ENCODE results near the gene NOC4L. TPM values are rescaled to one million over a fixed set of nuclear protein-coding genes. Genes with fewer than 3 reads are reported as not detected.
A peak's percentile ranks its signal among the peaks of the same experiment; 100 is the strongest.

NOC4L gene
- polyA plus RNA-seq, 3 donors = 7.3 to 18.0 (median 17.9) TPM

DNA sequence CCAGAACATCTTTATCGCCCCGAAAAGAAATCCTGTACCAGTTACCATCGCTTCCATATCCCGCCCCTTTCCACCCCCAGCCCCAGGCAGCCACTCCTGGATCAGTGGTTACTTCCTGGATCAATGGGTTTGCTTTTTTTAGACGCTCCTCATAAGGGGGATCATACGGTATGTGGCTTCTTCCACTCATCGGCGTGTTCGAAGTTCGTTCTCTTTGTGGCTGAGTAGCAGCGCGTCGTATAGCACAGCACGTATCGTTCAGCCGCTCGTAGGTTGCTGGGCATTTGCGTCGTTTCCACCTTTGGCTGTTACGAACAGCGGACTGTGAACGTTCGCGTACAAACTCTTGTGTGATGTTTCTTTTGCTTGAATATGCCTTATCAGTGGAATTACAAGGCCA lies 1.8 kb downstream of the NOC4L start:
- Histone ChIP-seq H2AFZ (ENCODE audit: insufficient read depth, low read depth, low read length, poor library complexity, severe bottlenecking) (no peak overlapping the region), H4K20me1 (ENCODE audit: insufficient read depth, low read length) (no peaks in the 10 kb centered on the region), H3K27ac (ENCODE audit: low read depth in 1 of 2, low read length in 2 of 2) (no peak overlapping the region), H3K36me3 (replicated peaks in 1 of 2; ENCODE audit: control insufficient read depth in 1 of 2, insufficient read depth in 2 of 2, low read length in 2 of 2) (peaks cover 26 to 41% of the 10 kb centered on the region in 2 donors), H3K79me2 (ENCODE audit: insufficient read depth, low read length) (peaks cover 28% of the 10 kb centered on the region), H3K4me2 (replicated peaks; ENCODE audit: extremely low read depth, low read length, poor library complexity, severe bottlenecking) (no peak overlapping the region), H3K4me3 (replicated peaks in 1 of 3; ENCODE audit: low read depth in 2 of 3, low read length in 3 of 3) (no peak overlapping the region), H3K9me3 (replicated peaks in 1 of 2; ENCODE audit: control insufficient read depth in 1 of 2, insufficient read depth in 1 of 2, low read length in 2 of 2) (no peaks in the 10 kb centered on the region), H3K9ac (ENCODE audit: insufficient read depth, low read length, poor library complexity, severe bottlenecking) (no peak overlapping the region), H3K4me1 (ENCODE audit: control insufficient read depth in 1 of 2, insufficient read depth in 2 of 2, low read length in 2 of 2) (peaks cover 16 to 24% of the 10 kb centered on the region in 2 donors), H3K27me3 (ENCODE audit: control insufficient read depth in 2 of 2, insufficient read depth in 2 of 2, low read length in 2 of 2) (no peaks in the 10 kb centered on the region)
- Mint-ChIP-seq H3K4me1 (peaks cover 21% of the 10 kb centered on the region), H3K36me3 (peaks cover 23 to 41% of the 10 kb centered on the region in 2 donors), H3K4me3 (no peak overlapping the region), H3K27ac (peak overlapping the region in 3 of 7 donors; percentile 1 to 61 (median 60)), H3K27me3 (ENCODE audit: low read depth in 3 of 3) (peaks cover 0 to 3% (median 0%) of the 10 kb centered on the region in 3 donors), H3K9me3 (peaks cover 0 to 3% (median 0%) of the 10 kb centered on the region in 7 donors)
- DNase-seq = no peak
- TF ChIP-seq, protein P1, sequence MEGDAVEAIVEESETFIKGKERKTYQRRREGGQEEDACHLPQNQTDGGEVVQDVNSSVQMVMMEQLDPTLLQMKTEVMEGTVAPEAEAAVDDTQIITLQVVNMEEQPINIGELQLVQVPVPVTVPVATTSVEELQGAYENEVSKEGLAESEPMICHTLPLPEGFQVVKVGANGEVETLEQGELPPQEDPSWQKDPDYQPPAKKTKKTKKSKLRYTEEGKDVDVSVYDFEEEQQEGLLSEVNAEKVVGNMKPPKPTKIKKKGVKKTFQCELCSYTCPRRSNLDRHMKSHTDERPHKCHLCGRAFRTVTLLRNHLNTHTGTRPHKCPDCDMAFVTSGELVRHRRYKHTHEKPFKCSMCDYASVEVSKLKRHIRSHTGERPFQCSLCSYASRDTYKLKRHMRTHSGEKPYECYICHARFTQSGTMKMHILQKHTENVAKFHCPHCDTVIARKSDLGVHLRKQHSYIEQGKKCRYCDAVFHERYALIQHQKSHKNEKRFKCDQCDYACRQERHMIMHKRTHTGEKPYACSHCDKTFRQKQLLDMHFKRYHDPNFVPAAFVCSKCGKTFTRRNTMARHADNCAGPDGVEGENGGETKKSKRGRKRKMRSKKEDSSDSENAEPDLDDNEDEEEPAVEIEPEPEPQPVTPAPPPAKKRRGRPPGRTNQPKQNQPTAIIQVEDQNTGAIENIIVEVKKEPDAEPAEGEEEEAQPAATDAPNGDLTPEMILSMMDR (IDR thresholded peaks at IDR 0.05) = no peak
- intact Hi-C loops (cut with micrococcal nuclease) = loop anchor here in 1 of 2 donors (10.0 kb wide), 1 partner anchor 349 kb away; the partner anchor contains the start of gene FBRSL1
- 97% methylated on average over 19 of the region's 24 CpGs for WGBS (ENCODE audit: insufficient coverage)

DNA sequence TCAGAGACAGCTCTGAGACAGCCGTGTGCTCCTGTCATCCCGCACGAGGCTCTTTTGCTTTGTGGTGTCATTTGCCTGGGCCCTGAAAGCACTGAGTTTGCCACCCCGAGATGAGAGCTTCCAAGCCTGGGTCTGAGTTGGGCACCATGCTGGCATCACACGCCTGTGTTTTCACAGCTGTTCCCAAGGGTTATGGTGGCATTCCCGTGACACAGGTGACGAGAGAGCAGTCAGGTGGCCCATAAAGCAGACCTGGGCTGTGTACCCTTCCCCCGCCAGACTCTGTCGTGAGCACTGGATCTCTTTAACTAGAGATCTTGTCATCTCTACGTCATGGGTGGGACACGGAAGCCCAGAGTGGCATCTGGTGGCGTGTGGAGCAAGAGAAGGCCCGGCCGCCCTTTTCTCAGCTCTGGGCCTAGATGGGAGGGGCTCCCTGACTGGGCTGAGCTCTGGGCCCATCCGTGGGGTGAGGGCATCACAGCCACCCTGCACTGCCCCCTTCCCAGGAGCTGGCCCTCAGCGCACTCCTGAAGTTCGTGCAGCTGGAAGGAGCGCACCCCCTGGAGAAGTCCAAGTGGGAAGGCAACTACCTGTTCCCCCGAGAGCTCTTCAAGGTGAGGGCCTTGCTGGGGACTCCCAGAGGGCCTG lies 2.6 kb downstream of the NOC4L start:
- no peak for DNase-seq

More for the DNA sequence above, 2.6 kb downstream of the NOC4L start:
- Histone ChIP-seq H2AFZ (ENCODE audit: insufficient read depth, low read depth, low read length, poor library complexity, severe bottlenecking) (no peak overlapping the region), H3K4me3 (replicated peaks in 1 of 3; ENCODE audit: low read depth in 2 of 3, low read length in 3 of 3) (no peak overlapping the region), H4K20me1 (ENCODE audit: insufficient read depth, low read length) (no peaks in the 10 kb centered on the region), H3K4me1 (ENCODE audit: control insufficient read depth in 1 of 2, insufficient read depth in 2 of 2, low read length in 2 of 2) (peaks cover 16 to 24% of the 10 kb centered on the region in 2 donors), H3K27me3 (ENCODE audit: control insufficient read depth in 2 of 2, insufficient read depth in 2 of 2, low read length in 2 of 2) (no peaks in the 10 kb centered on the region), H3K9me3 (replicated peaks in 1 of 2; ENCODE audit: control insufficient read depth in 1 of 2, insufficient read depth in 1 of 2, low read length in 2 of 2) (no peaks in the 10 kb centered on the region), H3K4me2 (replicated peaks; ENCODE audit: extremely low read depth, low read length, poor library complexity, severe bottlenecking) (no peak overlapping the region), H3K9ac (ENCODE audit: insufficient read depth, low read length, poor library complexity, severe bottlenecking) (no peak overlapping the region), H3K79me2 (ENCODE audit: insufficient read depth, low read length) (peaks cover 28% of the 10 kb centered on the region), H3K27ac (ENCODE audit: low read depth in 1 of 2, low read length in 2 of 2) (no peak overlapping the region), H3K36me3 (replicated peaks in 1 of 2; ENCODE audit: control insufficient read depth in 1 of 2, insufficient read depth in 2 of 2, low read length in 2 of 2) (peaks cover 25 to 41% of the 10 kb centered on the region in 2 donors)
- Mint-ChIP-seq H3K27me3 (ENCODE audit: low read depth in 3 of 3) (peaks cover 0 to 3% (median 0%) of the 10 kb centered on the region in 3 donors), H3K4me1 (peaks cover 21% of the 10 kb centered on the region), H3K27ac (peak overlapping the region in 1 of 7 donors; percentile 5), H3K36me3 (peaks cover 18 to 40% of the 10 kb centered on the region in 2 donors), H3K9me3 (peaks cover 0 to 3% (median 0%) of the 10 kb centered on the region in 7 donors), H3K4me3 (no peak overlapping the region)
- TF ChIP-seq, protein P1 (IDR thresholded peaks at IDR 0.05) = no peak
- intact Hi-C loops (cut with micrococcal nuclease) = loop anchor here in 1 of 2 donors (10.0 kb wide), 1 partner anchor 348 kb away; the partner anchor contains the start of gene FBRSL1
- 95% methylated on average over 19 of the region's 19 CpGs for WGBS (ENCODE audit: insufficient coverage)

All from CD14-positive monocyte (primary cell).